Measurements from ENCODE around the gene ENTREP3. TPM values are rescaled to one million over a fixed set of nuclear protein-coding genes. Genes with fewer than 3 reads are reported as not detected.
A peak's percentile ranks its signal among the peaks of the same experiment; 100 is the strongest.

ENTREP3 gene
- total and polyA plus RNA-seq, 2 experiments from 2014 or later: 8.8 to 27.1 TPM

GRCh38 chr1:155267373-155267772 is 12.1 kb upstream of the ENTREP3 start:
- Histone ChIP-seq H3K27ac (no peak overlapping the region), H3K4me1 (ENCODE audit: insufficient read depth) (peaks cover 8% of the 10 kb centered on the region), H3K4me3 (no peak overlapping the region), H3K9me3 (ENCODE audit: low read depth) (no peaks in the 10 kb centered on the region), H3K36me3 (replicated peaks; ENCODE audit: insufficient read depth, low read depth) (no peaks in the 10 kb centered on the region), H4K20me1 (ENCODE audit: insufficient read depth, poor library complexity, severe bottlenecking) (peaks cover 11% of the 10 kb centered on the region), H2AFZ (no peak overlapping the region), H3K4me2 (no peak overlapping the region), H3K79me2 (peaks cover 33% of the 10 kb centered on the region), H3K27me3 (no peaks in the 10 kb centered on the region), H3K9me2 (replicated peaks; ENCODE audit: insufficient read depth) (no peaks in the 10 kb centered on the region)
- 100% methylated on average over 2 of the region's 2 CpGs for WGBS (ENCODE audit: low lambda C conversion rate, missing lambda C conversion rate)
- no peak for TF ChIP-seq EZH2phosphoT487 (IDR thresholded peaks at IDR 0.05; ENCODE audit: low read depth, severe bottlenecking, unreplicated experiment)
- DNase-seq (ENCODE audit: low spot score): no peak

GRCh38 chr1:155266553-155266952 is 11.3 kb upstream of the ENTREP3 start:
- no peaks in the 10 kb centered on the region for H3K36me3 ChIP-seq (replicated peaks; ENCODE audit: insufficient read depth, low read depth)
- peaks cover 4% of the 10 kb centered on the region for H4K20me1 ChIP-seq (ENCODE audit: insufficient read depth, poor library complexity, severe bottlenecking)
- WGBS (ENCODE audit: low lambda C conversion rate, missing lambda C conversion rate): 92% methylated on average over 6 of the region's 6 CpGs
- H3K27me3 ChIP-seq: no peaks in the 10 kb centered on the region
- no peaks in the 10 kb centered on the region for H3K9me2 ChIP-seq (replicated peaks; ENCODE audit: insufficient read depth)
- no peaks in the 10 kb centered on the region for H3K9me3 ChIP-seq (ENCODE audit: low read depth)
- no peak overlapping the region for H3K4me3 ChIP-seq
- H3K4me1 ChIP-seq (ENCODE audit: insufficient read depth): no peaks in the 10 kb centered on the region
- H3K27ac ChIP-seq: no peak overlapping the region
- H2AFZ ChIP-seq: no peak overlapping the region
- DNase-seq (ENCODE audit: low spot score): no peak
- TF ChIP-seq EZH2phosphoT487 (IDR thresholded peaks at IDR 0.05; ENCODE audit: low read depth, severe bottlenecking, unreplicated experiment) (no peak), CTCF (IDR thresholded peaks at IDR 0.05; ENCODE audit: poor library complexity) (no peak), EZH2 (IDR thresholded peaks at IDR 0.05; ENCODE audit: borderline replicate concordance) (no peak)
- H3K79me2 ChIP-seq: peaks cover 26% of the 10 kb centered on the region
- H3K4me2 ChIP-seq: no peak overlapping the region

- H3K4me2 ChIP-seq: no peak overlapping the region
- H3K27ac ChIP-seq: peak overlapping the region; percentile 44
These were observed 7.8 kb upstream of the ENTREP3 start for GRCh38 chr1:155263067-155263466.

More at GRCh38 chr1:155263067-155263466, 7.8 kb upstream of the ENTREP3 start:
- no peak for DNase-seq (ENCODE audit: low spot score)
- no peaks in the 10 kb centered on the region for H3K36me3 ChIP-seq (replicated peaks; ENCODE audit: insufficient read depth, low read depth)
- H3K27me3 ChIP-seq: no peaks in the 10 kb centered on the region
- no peaks in the 10 kb centered on the region for H3K9me2 ChIP-seq (replicated peaks; ENCODE audit: insufficient read depth)
- peaks cover 25% of the 10 kb centered on the region for H3K79me2 ChIP-seq
- H3K9me3 ChIP-seq (ENCODE audit: low read depth): no peaks in the 10 kb centered on the region
- H3K4me1 ChIP-seq (ENCODE audit: insufficient read depth): peaks cover 6% of the 10 kb centered on the region
- 96% methylated on average over 11 of the region's 11 CpGs for WGBS (ENCODE audit: low lambda C conversion rate, missing lambda C conversion rate)
- H4K20me1 ChIP-seq (ENCODE audit: insufficient read depth, poor library complexity, severe bottlenecking): no peaks in the 10 kb centered on the region
- H2AFZ ChIP-seq: no peak overlapping the region
- TF ChIP-seq EZH2 (IDR thresholded peaks at IDR 0.05; ENCODE audit: borderline replicate concordance): no peak
- no peak for TF ChIP-seq CTCF (IDR thresholded peaks at IDR 0.05; ENCODE audit: poor library complexity)
- TF ChIP-seq EZH2phosphoT487 (IDR thresholded peaks at IDR 0.05; ENCODE audit: low read depth, severe bottlenecking, unreplicated experiment): no peak
- H3K4me3 ChIP-seq: no peak overlapping the region
